Measurements from ENCODE around the gene GRK3. TPM values are rescaled to one million over a fixed set of nuclear protein-coding genes. Genes with fewer than 3 reads are reported as not detected.
"Not testable (repeated sequence)": the region's sequence is repeated elsewhere in the genome, so short reads cannot be mapped to it uniquely, and the experiment has no call there.

GRK3 gene
- total RNA-seq, 8 experiments from 2014 or later: 7.0 to 24.2 (median 15.6) TPM

GRCh38 chr22:25698978-25699377, 134.5 kb downstream of the GRK3 start:
- in situ Hi-C loops (cut with MboI; ENCODE audit: low pct_unique_long_range_greater_than_20kb in 2 of 9, low sequenced_read_pairs in 9 of 9, unreplicated experiment in 9 of 9): loop anchor here in 3 of 9 experiments (5.0 to 25.0 kb wide), 3 partner anchors 137 to 237 kb away; partner anchors contain the start of gene GRK3 (in 2 of the 3)
- no peak overlapping the region for H3K27ac ChIP-seq
- 80 to 100% (median 94%) methylated on average over 1 to 5 of the region's 6 CpGs; no CpG with 5 or more reads in 3 of the 10 experiments for WGBS, 10 experiments
- H3K4me1 ChIP-seq (replicated peaks in 1 of 2): peaks cover 2 to 5% of the 10 kb centered on the region in 2 donors
- no peak overlapping the region for H3K4me3 ChIP-seq
- no peak for ATAC-seq (replicated peaks in 6 of 8)

GRCh38 chr22:25701056-25701780, 136.7 kb downstream of the GRK3 start:
- in situ Hi-C loops (cut with MboI; ENCODE audit: low pct_unique_long_range_greater_than_20kb in 2 of 9, low sequenced_read_pairs in 9 of 9, unreplicated experiment in 9 of 9): loop anchor here in 4 of 9 experiments (10.0 to 25.0 kb wide), 3 partner anchors 226 to 239 kb away; no protein-coding TSS in a partner anchor
- H3K4me3 ChIP-seq: no peak overlapping the region
- H3K27ac ChIP-seq: no peak overlapping the region
- peak; percentile 42 to 98 (median 64) for ATAC-seq (replicated peaks in 6 of 8)
- peaks cover 2 to 5% of the 10 kb centered on the region in 2 donors for H3K4me1 ChIP-seq (replicated peaks in 1 of 2)
- WGBS, 10 experiments: 0 to 81% (median 62%) methylated on average over 1 to 11 of the region's 13 CpGs; no CpG with 5 or more reads in 1 of the 10 experiments

GRCh38 chr22:25702040-25702439, 137.6 kb downstream of the GRK3 start:
- in situ Hi-C loops (cut with MboI; ENCODE audit: low pct_unique_long_range_greater_than_20kb in 2 of 9, low sequenced_read_pairs in 9 of 9, unreplicated experiment in 9 of 9): loop anchor here in 4 of 9 experiments (10.0 to 25.0 kb wide), 3 partner anchors 227 to 240 kb away; no protein-coding TSS in a partner anchor
- no peak overlapping the region for H3K4me3 ChIP-seq
- peak in 3 of 8 experiments; percentile 27 to 45 (median 27) for ATAC-seq (replicated peaks in 6 of 8)
- peaks cover 2 to 5% of the 10 kb centered on the region in 2 donors for H3K4me1 ChIP-seq (replicated peaks in 1 of 2)
- no peak overlapping the region for H3K27ac ChIP-seq

- 74 to 100% (median 89%) methylated on average over 1 to 7 of the region's 7 CpGs for WGBS, 10 experiments
- H3K4me3 ChIP-seq: no peak overlapping the region
- no peak overlapping the region for H3K27ac ChIP-seq
- in situ Hi-C loops (cut with MboI; ENCODE audit: low pct_unique_long_range_greater_than_20kb in 2 of 9, low sequenced_read_pairs in 9 of 9, unreplicated experiment in 9 of 9): loop anchor here in 4 of 9 experiments (10.0 to 25.0 kb wide), 3 partner anchors 228 to 240 kb away; no protein-coding TSS in a partner anchor
- ATAC-seq (replicated peaks in 6 of 8): no peak
- H3K4me1 ChIP-seq (replicated peaks in 1 of 2): peaks cover 2 to 5% of the 10 kb centered on the region in 2 donors
Observed at GRCh38 chr22:25702571-25703167, 138.2 kb downstream of the GRK3 start.

DNA sequence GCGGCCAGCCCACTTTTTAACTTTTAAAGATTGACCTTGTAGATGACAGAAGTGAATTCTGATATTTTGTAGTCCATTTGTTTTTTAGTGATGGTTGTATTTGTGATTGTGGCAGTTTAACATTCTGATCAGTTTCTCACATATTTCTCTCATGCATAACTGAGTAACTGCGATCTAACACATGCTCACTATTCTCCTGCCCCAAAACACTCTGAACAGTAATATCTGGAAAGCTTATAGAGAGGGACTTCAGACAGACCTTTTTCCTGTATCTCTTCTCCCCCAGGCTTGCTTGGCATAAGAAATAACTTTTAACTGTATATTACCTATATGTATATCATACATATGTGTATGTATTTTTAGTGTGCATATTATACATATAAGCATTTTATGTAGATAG, 140.2 kb downstream of the GRK3 start:
- 63 to 100% (median 94%) methylated on average over 1 to 2 of the region's 2 CpGs; no CpG with 5 or more reads in 4 of the 10 experiments for WGBS, 10 experiments
- Histone ChIP-seq H3K27ac (no peak overlapping the region), H3K4me3 (no peak overlapping the region), H3K4me1 (replicated peaks in 1 of 2) (peaks cover 2 to 5% of the 10 kb centered on the region in 2 donors)
- in situ Hi-C loops (cut with MboI; ENCODE audit: low pct_unique_long_range_greater_than_20kb in 2 of 9, low sequenced_read_pairs in 9 of 9, unreplicated experiment in 9 of 9): loop anchor here in 4 of 9 experiments (10.0 to 25.0 kb wide), 3 partner anchors 230 to 242 kb away; no protein-coding TSS in a partner anchor
- peak in 1 of 8 experiments; percentile 44 for ATAC-seq (replicated peaks in 6 of 8)

GRCh38 chr22:25706197-25706596, 141.7 kb downstream of the GRK3 start:
- ATAC-seq (replicated peaks in 6 of 8): no peak
- no peak overlapping the region for H3K27ac ChIP-seq
- in situ Hi-C loops (cut with MboI; ENCODE audit: low pct_unique_long_range_greater_than_20kb in 2 of 9, low sequenced_read_pairs in 9 of 9, unreplicated experiment in 9 of 9): loop anchor here in 4 of 9 experiments (10.0 to 25.0 kb wide), 3 partner anchors 231 to 244 kb away; no protein-coding TSS in a partner anchor
- no peak overlapping the region for H3K4me3 ChIP-seq
- H3K4me1 ChIP-seq (replicated peaks in 1 of 2): peaks cover 1 to 2% of the 10 kb centered on the region in 2 donors
- WGBS, 10 experiments: 36 to 93% (median 80%) methylated on average over 1 to 5 of the region's 5 CpGs; no CpG with 5 or more reads in 3 of the 10 experiments

DNA sequence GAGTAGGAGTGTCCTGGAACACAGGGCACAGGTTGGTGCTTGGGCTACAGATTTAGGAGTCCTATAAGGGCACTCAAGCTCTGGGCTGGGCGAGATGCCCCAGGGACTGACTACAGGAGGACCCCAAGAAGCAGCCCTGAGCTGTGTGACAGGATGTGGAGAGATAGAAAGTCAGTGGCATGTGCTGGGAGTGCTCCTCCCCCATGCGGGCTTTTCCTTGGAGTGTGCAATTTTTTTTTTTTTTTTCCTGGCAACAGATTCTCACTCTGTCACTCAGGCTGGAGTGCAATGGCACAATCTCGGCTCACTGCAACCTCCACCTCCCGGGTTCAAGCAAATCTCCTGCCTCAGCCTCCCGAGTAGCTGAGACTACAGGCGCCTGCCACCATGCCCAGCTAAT, 144.0 kb downstream of the GRK3 start:
- H3K27ac ChIP-seq; ATAC-seq (replicated peaks in 6 of 8); H3K4me1 ChIP-seq (replicated peaks in 1 of 2); H3K4me3 ChIP-seq: not testable (repeated sequence)
- in situ Hi-C loops (cut with MboI; ENCODE audit: low pct_unique_long_range_greater_than_20kb in 2 of 9, low sequenced_read_pairs in 9 of 9, unreplicated experiment in 9 of 9): loop anchor here in 4 of 9 experiments (10.0 to 25.0 kb wide), 3 partner anchors 234 to 246 kb away; no protein-coding TSS in a partner anchor
- 57 to 100% (median 87%) methylated on average over 1 to 4 of the region's 6 CpGs; no CpG with 5 or more reads in 3 of the 10 experiments for WGBS, 10 experiments

GRCh38 chr22:25709758-25710157, 145.3 kb downstream of the GRK3 start:
- Histone ChIP-seq H3K4me3 (no peak overlapping the region), H3K27ac (no peak overlapping the region), H3K4me1 (replicated peaks in 1 of 2) (no peaks in the 10 kb centered on the region)
- ATAC-seq (replicated peaks in 6 of 8): no peak
- WGBS, 10 experiments: 80 to 100% (median 90%) methylated on average over 1 to 6 of the region's 6 CpGs; no CpG with 5 or more reads in 3 of the 10 experiments
- in situ Hi-C loops (cut with MboI; ENCODE audit: low pct_unique_long_range_greater_than_20kb in 2 of 9, low sequenced_read_pairs in 9 of 9, unreplicated experiment in 9 of 9): loop anchor here in 4 of 9 experiments (10.0 to 25.0 kb wide), 3 partner anchors 235 to 247 kb away; no protein-coding TSS in a partner anchor

DNA sequence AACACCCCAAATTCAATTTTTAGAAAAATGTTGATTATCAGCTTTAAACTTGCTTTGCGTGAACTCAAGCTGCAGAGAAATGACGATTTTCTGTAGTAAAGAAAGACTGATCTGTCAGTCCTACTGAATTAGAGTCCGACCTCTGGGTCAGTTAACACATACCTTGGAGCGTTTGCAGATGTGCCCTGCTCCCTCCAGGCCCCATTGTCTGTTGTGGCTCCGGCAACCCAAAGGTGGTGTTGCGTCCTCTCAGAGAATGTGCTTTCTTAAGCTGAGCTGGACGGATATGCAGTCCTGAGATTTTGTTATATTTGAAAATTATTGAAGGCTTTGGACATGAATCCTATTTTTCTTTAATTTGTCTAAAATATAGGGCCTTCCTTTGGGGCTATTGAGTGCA, 146.0 kb downstream of the GRK3 start:
- Histone ChIP-seq H3K4me1 (replicated peaks in 1 of 2) (no peaks in the 10 kb centered on the region), H3K27ac (no peak overlapping the region), H3K4me3 (no peak overlapping the region)
- 64 to 100% (median 76%) methylated on average over 2 to 7 of the region's 7 CpGs; no CpG with 5 or more reads in 1 of the 10 experiments for WGBS, 10 experiments
- no peak for ATAC-seq (replicated peaks in 6 of 8)
- in situ Hi-C loops (cut with MboI; ENCODE audit: low pct_unique_long_range_greater_than_20kb in 2 of 9, low sequenced_read_pairs in 9 of 9, unreplicated experiment in 9 of 9): loop anchor here in 2 of 9 experiments (25.0 kb wide), 1 partner anchor 248 kb away; no protein-coding TSS in a partner anchor

- Histone ChIP-seq H3K27ac (no peak overlapping the region), H3K4me3 (no peak overlapping the region), H3K4me1 (replicated peaks in 1 of 2) (no peaks in the 10 kb centered on the region)
- in situ Hi-C loops (cut with MboI; ENCODE audit: low pct_unique_long_range_greater_than_20kb in 2 of 9, low sequenced_read_pairs in 9 of 9, unreplicated experiment in 9 of 9): loop anchor here in 2 of 9 experiments (25.0 kb wide), 1 partner anchor 249 kb away; no protein-coding TSS in a partner anchor
- 22 to 100% (median 80%) methylated on average over 1 to 3 of the region's 6 CpGs for WGBS, 10 experiments
- ATAC-seq (replicated peaks in 6 of 8): no peak
Observed at GRCh38 chr22:25711491-25711890, 147.0 kb downstream of the GRK3 start.

- H3K27ac ChIP-seq: no peak overlapping the region
- WGBS, 10 experiments: 38 to 100% (median 77%) methylated on average over 1 to 6 of the region's 7 CpGs
- in situ Hi-C loops (cut with MboI; ENCODE audit: low pct_unique_long_range_greater_than_20kb in 2 of 9, low sequenced_read_pairs in 9 of 9, unreplicated experiment in 9 of 9): loop anchor here in 2 of 9 experiments (25.0 kb wide), 1 partner anchor 251 kb away; no protein-coding TSS in a partner anchor
- no peak for ATAC-seq (replicated peaks in 6 of 8)
- H3K4me3 ChIP-seq: no peak overlapping the region
- H3K4me1 ChIP-seq (replicated peaks in 1 of 2): no peaks in the 10 kb centered on the region
Observed at GRCh38 chr22:25712661-25713400, 148.4 kb downstream of the GRK3 start.

DNA sequence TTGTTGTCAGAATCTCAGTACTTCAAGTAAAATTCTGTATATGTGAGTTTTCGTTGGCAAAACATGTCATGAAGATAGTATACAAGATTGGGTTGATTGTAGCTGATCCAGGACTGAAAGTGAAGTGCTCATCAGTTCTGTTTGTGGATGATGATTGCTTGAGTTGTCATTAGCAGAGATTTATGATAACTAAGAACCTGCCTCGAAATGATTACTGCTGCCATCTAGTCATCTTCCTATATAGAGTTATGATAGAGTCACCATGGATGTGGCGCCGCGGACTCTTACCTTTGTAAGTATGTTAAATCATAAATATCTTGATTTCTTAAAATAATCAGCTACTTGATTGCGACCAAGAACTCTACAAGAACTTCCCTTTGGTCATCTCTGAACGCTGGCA, 149.6 kb downstream of the GRK3 start:
- no peak overlapping the region for H3K27ac ChIP-seq
- no peaks in the 10 kb centered on the region for H3K4me1 ChIP-seq (replicated peaks in 1 of 2)
- WGBS, 10 experiments: 74 to 100% (median 92%) methylated on average over 1 to 7 of the region's 7 CpGs
- in situ Hi-C loops (cut with MboI; ENCODE audit: low pct_unique_long_range_greater_than_20kb in 2 of 9, low sequenced_read_pairs in 9 of 9, unreplicated experiment in 9 of 9): loop anchor here in 2 of 9 experiments (25.0 kb wide), 1 partner anchor 252 kb away; no protein-coding TSS in a partner anchor
- ATAC-seq (replicated peaks in 6 of 8): no peak
- no peak overlapping the region for H3K4me3 ChIP-seq

All from motor neuron (in vitro differentiated cells).